CD1c-positive myeloid dendritic cell (primary cell): ENCODE results near the gene LYSET.
A peak's percentile ranks its signal among the peaks of the same experiment; 100 is the strongest.
"Not testable (repeated sequence)": the region's sequence is repeated elsewhere in the genome, so short reads cannot be mapped to it uniquely, and the experiment has no call there.

Source experiments
- DNase-seq: peaks from one replicate; pipeline ENCODE4 v3.0.0-alpha.2; 2016; ENCODE audit errors: extremely low spot score

The LYSET gene

DNA sequence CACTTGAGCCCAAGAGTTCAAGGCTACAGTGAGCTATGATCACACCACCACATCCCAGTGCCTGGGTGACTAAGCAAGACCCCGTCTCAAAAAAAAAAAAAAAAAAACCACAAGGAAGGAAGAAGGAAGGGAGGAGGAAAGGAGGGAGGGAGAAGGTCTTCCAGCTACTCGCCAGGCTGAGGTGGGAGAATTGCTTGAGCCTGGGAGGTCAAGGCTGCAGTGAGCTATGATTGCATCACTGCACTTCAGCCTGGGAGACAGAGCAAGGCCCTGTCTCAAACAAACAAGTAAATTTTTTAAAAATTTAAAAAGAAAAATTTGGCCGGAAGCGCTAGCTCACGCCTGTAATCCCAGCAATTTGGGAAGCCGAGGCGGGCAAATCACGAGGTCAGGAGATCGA lies 16.5 kb upstream of the LYSET start:
- DNase-seq = not testable (repeated sequence)

DNA sequence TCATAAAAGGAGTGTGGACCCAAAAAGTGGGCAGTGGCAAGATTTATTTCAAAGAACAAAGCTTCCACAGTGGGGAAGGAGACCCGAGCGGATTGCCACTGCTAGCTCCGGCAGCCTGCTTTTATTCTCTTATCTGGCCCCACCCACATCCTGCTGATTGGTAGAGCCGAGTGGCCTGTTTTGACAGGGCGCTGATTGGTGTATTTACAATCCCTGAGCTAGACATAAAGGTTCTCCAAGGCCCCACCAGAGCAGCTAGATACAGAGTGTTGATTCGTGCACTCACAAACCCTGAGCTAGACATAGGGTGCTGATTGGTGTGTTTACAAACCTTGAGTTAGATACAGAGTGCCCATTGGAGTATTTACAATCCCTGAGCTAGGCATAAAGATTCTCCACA lies 15.5 kb upstream of the LYSET start:
- DNase-seq = not testable (repeated sequence)

DNA sequence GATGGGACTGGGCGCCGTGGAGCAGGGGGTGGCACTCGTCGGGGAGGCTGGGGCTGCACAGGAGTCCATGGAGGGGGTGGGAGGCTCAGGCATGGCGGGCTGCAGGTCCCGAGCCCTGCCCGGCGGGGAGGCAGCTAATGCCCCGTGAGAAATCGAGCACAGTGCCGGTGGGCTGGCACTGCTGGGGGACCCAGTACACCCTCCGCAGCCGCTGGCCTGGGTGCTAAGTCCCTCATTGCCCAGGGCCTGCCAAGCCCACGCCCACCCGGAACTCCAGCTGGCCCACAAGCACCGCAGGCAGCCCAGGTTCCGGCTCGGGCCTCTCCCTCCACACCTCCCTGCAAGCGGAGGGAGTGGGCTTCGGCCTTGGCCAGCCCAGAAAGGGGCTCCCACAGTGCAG lies 15.0 kb upstream of the LYSET start:
- DNase-seq = not testable (repeated sequence)

DNA sequence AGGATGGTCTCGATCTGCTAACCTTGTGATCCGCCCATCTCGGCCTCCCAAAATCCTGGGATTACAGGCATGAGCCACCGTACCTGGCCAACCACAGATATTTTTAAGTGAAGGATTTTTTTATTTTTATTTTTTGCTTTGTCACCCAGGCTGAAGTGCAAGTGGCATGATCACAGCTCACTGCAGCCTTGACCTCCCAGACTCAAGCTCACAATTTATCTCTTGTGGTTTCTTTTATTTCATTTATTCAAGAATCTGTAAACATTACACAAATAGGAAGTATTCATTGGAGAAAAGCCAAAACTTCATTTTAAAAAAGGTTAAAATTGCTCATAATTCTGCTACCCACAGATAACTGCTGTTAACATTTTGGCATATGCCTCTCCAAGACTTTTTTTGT lies 13.7 kb upstream of the LYSET start:
- DNase-seq = no peak

DNA sequence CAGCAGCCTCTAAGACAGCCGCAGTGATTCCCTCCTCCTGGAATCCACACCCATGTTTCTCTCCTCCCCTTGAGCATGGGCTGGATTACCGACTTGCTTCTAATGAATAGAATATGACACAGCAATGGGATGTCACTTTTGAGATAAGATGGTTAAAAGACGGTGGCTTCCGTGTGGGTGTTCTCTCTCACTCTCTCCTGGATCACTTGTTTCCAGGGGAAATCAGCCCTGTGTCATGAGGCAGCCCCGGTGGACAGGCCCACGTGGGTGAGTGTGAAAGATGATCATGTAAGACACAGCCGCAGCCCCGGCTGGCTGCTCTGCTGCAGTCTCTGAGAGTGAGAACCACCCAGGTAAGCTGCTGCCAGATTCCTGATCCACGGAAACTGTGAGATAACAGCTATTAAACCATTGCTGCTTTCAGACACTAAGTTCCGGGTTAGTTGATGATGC lies 11.1 kb upstream of the LYSET start:
- no peak for DNase-seq

DNA sequence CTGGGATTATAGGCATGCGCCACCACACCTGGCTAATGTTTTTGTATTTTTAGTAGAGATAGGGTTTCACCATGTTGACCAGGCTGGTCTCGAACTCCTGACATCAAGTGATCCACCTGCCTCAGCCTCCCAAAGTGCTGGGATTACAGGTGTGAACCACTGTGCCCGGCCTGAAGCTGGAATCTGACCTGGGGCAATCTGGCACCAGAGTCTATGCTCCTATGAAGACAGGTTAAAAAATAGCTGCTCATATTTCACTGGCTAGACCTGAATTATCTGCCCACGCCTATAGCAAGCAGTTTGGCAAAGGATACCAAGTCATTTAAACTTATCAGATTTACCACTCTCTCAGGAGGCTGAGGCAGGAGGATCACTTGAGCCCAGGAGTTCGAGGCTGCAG lies 10.4 kb upstream of the LYSET start:
- not testable (repeated sequence) for DNase-seq

DNA sequence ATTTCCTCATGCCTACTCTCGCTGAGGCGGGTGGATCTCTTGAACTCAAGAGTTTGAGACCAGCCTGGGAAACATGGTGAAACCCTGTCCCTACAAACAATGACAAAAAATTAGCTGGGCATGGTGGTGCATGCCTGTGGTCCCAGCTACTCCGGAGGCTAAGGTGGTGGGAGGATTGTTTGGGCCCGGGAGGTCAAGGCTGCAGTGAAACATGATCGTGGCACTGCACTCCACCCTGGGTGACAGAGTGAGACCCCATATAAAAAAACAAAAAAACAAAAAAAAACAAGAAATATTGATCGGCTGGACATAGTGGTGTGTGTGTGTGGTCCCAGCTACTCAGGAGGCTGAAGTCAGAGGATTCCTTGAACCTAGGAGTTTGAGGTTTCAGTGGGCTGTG lies 9.6 kb upstream of the LYSET start:
- DNase-seq = no peak

DNA sequence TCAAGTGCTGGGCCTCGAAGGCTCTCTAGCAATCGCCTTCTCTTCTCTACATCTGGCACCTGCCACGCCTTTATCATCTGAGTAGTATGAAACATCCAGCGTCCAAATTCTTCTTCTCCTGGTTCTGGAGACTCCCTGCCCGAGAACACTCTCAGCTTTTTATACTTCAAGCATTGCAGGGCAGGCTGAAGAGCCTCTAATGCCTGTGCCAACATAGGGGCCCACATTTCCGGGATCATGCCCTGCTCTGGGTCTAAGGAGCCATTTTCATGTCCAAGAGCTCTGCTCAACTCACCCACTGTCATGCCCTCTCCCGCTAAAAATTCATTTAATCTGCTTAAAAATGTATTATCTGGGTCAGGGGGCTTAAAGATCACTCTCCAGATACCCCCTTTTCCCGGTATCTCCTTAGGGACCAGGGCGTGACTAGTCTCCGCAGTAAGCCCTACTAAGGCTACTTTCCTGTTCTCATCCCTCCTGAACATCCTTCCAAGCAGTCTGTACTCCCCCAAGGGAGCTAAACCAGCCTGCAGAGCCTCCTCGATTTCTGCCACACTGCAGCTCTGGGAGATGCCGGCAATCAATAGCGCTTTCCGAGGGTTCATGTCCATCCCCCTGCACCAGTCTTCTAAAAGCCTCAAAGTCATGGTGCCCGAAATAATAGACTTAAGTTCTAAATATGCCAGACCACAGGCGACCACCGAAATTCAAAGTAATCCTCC lies 1.4 kb upstream of the LYSET start:
- DNase-seq = no peak

DNA sequence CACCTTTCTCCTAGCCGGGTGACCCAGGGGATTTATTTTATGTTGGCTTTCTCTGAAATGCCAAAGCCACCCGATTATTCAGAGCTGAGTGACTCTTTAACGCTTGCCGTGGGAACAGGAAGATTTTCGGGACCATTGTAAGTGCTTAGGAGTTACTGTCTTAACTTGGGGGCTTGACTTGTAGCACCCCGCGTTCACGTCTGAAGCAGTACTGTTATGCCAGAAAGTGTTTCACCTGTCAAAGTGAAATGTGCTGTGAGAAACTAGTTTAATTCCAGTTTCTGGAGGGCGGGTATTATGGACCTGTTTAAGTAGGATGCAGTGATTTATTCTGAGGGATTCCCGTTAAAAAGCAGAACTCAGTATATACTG lies 218 bp downstream of the LYSET start:
- DNase-seq = no peak

DNA sequence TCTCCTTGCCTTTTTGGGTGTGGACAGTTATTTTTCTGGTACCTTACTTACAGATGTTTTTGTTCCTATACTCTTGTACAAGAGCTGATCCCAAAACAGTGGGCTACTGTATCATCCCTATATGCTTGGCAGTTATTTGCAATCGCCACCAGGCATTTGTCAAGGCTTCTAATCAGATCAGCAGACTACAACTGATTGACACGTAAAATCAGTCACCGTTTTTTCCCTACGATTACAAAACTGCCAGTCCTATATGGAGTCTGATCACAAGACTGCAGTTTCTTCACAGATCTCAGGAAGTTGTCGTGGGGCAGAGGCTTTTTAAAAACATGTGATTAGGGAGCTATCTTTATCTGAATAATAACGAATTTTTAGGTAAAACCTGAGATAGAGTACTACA lies 1.3 kb downstream of the LYSET start:
- peak; percentile 84 for DNase-seq

DNA sequence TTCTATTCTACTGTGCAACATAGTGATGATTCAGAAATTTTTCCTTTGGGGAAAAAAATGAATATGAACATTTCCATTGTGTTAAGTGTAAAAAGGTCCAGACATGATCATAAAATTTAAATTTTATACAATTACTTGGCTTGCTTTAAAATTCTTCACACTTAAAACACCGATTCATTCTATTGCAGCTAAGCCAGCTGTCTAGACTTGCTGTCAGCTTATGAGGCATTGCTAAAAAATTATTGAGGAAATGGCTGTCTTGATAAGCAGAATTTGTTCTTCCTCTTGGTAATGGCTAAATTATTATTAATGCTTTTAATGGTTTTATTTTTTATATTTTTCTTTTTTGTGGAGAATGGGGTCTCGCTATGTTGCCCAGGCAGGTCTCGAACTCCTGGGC lies 1.8 kb downstream of the LYSET start:
- peak; percentile 23 for DNase-seq

DNA sequence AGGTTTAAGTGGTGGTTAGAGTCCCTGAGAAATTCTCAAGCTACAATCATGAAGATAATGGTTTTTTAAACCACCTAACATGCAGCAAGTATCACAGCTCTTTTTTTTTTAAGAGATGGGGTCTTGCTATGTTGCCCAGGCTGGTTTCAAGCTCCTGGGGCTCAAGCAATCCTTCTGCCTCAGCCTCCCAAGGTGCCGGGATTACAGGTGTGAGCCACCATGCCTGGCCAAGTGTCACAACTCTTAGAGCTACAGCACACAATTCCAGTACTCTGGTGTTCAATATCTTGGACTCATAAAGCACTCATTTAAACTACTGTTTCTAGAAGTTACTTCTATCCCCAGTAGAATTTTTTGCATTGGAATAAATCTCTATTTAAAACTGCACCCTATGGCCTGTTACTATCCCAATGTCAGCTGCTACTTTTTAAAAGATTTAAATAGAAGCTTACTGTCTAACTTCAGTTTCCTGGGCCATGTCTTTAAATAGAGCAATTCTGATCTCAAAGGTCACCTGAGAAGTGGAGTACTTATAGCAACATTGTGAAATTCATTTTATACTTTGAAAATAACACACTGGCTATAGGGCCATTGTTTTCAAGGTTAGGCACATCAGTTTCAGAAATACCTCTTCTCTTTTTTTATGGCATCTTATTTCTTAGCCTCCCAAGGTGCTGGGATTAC lies 10.3 kb downstream of the LYSET start:
- no peak for DNase-seq

DNA sequence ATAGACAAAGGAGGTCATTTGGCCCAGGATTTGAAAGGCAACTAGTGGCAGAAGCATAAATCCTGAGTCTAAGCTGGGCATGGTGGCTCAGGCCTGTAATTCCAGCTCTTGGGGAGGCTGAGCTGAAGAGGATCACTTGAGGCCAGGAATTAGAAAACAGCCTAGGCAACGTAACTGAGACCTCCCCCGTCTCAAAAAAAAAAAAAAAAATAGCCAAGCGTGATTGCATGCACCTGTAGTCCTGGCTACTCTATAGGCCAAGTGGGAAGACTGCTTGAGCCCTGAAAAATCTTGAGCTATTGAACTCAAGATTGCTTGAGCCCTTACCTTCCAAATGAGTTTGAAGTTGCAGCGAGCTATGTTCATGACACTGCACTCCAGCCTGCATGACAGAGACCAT lies 13.9 kb downstream of the LYSET start:
- DNase-seq = no peak

DNA sequence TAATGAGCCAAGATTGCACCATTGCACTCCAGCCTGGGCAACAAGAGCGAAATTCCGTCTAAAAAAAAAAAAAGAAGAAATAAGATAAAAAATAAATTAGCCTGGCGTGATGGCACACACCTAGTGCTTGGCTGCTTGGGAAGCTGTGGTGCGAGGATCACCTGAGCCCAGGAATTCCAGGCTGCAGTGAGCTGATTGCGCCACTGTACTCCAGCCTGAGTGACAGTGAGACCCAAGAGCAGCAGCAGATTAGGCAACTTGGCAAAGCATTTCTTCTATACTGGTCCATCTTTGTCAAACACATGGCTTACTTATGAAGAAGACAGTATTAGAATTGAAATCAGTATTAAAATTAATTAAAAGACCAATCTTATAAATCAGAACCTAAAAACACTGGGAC lies 15.4 kb downstream of the LYSET start:
- no peak for DNase-seq

DNA sequence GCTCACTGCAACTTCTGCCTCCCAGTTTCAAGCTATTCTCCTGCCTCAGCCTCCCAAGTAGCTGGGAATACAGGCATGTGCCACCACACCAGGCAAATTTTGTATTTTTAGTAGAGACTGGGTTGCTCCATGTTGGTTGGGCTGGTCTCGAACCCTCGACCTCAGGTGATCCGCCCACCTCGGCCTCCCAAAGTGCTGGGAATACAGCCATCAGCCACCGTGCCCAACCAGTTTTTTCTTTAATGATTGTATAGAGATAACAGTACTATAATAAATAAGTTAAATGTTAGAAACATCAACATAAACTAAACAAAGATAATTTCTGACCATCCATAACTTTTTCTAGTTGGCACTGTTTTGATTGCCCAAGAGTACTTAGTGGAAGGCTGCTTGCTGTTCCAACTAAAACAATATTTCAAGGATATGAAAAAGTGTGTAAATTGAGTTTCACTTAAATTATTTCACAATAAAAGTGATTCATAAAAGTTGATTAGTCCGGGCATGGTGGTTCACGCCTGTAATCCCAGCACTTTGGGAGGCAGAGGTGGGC lies 16.1 kb downstream of the LYSET start:
- no peak for DNase-seq

DNA sequence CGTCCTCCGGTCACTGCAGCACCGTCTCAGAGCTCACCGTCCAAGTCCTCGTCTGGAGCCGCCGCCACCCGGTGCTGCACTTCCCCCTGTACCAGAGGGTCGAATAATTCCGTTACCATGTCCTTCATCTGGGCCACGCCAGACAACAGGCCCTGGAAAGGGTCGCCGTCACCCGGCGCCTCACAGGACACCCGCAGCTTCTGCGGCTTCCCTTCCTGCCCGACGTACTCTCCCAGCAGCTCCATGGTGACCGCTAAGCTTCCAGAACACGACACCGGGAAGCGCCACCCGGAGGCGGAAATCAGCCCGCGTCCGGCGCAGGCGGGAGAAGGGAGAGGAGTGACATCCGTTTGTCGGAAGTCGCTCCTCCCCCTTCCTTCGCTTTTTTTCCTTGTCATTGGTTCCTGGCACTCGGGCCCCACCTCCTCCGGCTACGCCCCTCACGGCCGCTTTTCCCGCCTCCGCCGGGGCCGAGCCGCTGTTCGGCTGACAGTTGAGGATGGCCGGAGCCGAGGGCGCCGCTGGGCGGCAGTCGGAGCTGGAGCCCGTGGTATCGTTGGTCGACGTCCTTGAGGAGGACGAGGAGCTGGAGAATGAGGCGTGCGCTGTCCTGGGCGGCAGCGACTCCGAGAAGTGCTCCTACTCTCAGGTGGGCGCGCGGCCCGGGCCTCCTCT lies 21.8 kb downstream of the LYSET start, which contains the start of the genes GON7 and UBR7:
Gene GON7 (minus strand): TSS at position 273 of the 675 bp plus-strand sequence. CDS start 28 bp downstream, at position 245.
Gene UBR7 (plus strand): TSS at position 464 of the 675 bp plus-strand sequence. CDS start 36 bp downstream, at position 500.
- peak; percentile 98 for DNase-seq

DNA sequence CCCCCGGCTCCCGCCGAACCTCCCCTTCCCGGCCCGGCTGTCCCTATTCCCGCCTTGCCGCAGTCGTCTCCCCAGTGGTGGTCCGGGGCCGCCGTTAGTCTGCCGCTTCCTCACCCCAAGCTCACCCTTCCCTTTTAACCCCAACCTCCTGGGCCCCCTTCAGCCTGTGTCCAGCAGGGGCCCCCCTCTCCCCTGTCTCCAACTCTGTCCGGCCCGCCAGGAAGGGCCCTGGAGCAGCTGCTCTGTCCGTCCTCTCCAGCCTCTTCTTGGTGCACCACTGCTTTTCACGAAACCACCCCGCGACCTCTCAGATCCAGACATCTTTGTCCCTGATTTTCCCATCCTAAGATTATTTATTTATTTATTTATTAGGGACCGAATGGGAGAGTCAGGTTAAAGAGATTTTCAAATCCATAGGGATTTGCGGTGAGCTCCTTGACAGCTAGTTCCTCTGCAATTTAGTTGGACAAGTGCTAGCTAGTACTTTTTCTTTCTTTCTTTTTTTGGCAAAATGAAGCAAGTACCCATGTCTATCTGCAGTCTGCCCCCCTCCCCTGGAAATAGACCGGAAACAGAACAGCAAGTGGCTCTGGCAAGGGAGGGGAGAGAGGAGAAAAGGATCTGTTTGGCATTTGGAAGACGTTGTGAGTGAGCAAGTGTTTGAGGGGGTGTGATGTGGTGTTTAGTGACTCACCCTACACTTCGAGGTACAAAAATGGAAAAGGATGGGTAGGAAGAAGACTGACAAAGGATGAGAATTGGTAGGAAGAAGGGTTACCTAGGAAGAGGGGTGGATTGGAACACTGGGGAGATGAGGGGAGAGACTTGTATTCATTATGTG lies 22.6 kb downstream of the LYSET start:
- DNase-seq = peak; percentile 40

DNA sequence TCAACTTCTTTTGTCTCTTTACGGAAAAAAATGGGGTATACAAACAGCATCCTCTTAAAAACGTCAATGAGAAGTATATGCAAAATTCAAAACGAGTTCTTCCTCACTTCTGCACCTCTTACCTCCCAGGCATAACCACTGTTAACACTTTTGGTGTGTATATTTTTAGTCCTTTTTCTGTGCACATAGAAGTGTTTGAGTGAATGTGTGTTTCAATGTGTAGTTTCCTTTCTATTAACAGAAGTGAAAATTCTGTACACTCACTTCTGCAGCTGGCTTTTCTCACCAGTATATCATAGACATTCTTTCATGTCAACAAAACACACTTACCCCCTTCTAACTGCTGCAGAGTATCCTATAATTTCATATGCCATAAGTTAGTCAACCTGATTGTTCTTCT lies 27.3 kb downstream of the LYSET start:
- no peak for DNase-seq

DNA sequence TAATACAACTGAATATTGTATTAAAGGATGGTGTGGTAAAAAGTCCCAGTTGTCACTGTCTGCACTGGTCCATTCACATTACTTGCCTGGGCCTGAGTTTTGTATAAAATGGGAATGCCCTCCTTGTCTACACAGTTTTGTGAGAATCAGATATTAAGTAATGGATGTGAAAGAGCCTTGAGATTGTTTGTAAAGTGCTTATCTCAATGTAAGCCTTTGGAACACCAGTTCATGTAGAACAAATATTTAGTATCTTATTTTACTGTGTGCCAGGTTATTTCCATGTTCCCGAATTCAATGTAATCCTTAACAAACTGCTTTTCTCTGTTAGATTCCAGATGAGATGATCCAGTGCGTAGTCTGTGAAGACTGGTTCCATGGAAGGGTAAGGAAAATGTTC lies 29.5 kb downstream of the LYSET start:
- DNase-seq = no peak

DNA sequence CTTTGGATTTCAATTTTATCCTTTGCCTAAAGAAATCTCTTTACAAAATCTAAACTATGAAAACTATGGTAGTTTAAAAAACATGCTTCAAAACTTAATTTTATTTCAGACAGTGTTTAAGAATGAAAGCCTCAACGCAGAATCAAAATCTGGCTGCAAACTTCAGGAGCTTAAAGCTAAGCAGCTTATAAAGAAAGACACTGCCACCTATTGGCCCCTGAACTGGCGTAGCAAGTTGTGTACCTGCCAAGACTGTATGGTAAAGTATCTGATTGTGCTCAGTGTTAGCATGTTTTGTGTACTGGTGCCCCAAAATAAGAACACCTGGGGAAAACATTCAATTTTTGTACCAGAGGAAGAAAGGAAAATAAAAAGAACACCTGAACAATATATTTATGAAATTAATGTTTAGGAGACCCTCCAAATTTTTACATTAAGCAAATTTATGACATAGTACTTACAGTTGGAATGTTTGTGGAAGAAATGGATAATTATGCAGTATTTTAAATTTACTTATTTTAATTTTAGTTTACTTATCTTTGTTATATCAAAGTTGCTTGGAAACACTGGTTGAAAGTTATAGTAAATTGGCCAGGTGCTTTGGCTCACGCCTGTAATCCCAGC lies 34.1 kb downstream of the LYSET start:
- DNase-seq = peak; percentile 56

DNA sequence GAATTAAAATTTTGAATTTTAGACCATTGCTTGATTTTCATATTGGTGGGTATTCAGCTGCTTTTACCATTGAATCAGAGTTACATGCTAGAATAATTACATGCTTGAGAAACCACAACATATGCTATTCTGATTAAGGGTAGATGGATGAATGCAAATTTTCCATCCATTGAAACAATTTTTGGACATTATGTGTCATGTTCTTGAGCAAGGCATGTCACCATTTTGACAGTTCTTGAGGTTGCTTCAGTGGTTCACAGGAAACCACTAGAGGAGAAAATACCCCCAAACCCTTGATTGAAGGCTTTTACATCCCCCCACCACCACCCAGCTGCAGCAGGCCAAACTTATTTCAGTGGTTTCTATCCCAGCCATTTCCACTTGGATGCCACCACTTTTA lies 35.4 kb downstream of the LYSET start:
- no peak for DNase-seq
